Effector CD8-positive, alpha-beta T cell (primary cell): ENCODE measurements around the gene MCCC1.
"Not testable (repeated sequence)": the region's sequence is repeated elsewhere in the genome, so short reads cannot be mapped to it uniquely, and the experiment has no call there.

Experiments
- DNase-seq: peaks from one replicate; lab custom pipeline; 2025; lab: John Stamatoyannopoulos, UW

The MCCC1 gene

DNA sequence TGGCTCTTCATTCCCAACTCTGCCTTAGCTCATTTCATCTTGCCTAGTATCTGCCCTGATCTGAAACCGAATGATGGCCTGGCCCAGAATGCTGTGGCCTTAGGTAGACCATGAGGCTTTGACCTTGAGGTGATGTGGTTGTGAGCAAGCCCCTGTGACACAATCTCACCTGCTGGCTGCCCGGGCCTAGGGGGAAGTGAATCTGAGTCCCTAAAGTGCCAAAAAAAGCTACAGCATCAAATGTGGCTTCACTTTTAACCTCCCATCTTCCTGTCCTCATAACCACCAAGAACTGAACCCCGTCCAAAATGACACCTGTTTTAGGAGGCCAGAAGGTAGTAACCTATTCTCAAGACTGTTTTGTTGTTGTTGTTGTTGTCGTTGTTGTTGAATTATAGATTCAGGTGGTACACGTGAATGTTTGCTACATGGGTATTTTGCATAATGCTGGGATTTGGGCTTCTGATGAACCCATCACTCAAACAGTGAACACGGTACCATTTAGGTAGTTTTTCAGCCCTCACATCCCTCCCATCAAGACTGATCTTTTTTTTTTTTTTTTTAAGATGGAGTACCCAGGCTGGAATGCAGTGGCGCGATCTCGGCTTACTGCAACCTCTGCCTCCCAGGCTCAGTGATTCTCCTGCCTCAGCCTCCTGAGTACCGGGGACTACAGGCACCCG is 54.6 kb downstream of the MCCC1 start:
- DNase-seq, result no peak

DNA sequence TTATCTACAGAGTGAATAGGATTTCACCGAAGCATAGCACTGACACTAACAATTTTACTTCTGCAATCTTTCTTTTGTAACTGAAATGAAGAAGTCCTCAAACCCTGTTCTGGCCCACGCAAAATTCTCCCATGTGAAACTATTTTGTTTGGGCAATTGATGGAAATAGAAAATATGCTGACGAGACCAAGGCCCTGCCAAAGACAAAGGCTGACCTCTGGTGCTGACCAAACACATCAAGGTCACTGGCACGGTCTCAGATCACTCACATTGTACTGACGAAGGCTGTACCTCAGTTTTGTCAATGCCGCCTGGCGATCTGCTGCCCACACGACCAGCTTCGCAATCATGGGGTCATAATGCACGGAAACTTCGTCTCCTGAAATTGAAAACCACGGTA is 60.5 kb downstream of the MCCC1 start:
- no peak for DNase-seq

DNA sequence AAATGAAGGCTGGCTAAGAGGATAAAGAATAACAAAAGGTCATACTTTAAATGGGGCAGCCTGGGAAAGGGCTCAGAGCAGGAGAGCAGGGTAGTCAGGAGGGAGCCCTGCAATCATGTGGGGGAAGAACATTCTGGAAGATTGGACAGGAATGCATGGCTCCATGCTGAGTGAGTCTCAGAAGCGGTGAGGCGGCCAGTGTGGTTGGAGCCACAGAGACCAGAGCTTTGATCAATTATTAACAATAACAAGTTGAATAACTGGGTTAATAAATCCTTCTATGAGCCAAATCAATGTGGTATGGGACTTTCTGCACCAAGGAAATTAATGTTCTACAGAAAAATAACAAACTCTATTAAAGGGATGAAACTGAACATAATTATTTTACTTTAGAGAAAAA is 61.1 kb downstream of the MCCC1 start:
- no peak for DNase-seq

DNA sequence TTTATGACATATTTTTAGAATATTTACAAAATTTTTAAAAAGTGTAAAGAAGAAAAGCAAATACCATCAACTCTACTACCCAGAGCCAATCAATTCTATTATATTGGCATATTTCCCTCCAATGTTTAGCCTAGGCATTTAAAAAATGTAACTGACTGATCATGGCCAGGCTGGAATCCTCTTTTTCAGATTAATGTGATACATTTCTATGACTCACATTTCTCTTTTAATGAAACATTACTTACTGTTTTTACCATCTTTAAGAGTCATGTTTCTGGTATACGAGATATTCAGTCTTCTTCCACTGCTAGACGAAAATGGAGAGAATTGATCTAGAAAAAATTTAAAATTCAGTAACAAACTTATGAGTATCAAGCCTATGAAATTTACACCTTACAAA is 65.5 kb downstream of the MCCC1 start:
- no peak for DNase-seq

DNA sequence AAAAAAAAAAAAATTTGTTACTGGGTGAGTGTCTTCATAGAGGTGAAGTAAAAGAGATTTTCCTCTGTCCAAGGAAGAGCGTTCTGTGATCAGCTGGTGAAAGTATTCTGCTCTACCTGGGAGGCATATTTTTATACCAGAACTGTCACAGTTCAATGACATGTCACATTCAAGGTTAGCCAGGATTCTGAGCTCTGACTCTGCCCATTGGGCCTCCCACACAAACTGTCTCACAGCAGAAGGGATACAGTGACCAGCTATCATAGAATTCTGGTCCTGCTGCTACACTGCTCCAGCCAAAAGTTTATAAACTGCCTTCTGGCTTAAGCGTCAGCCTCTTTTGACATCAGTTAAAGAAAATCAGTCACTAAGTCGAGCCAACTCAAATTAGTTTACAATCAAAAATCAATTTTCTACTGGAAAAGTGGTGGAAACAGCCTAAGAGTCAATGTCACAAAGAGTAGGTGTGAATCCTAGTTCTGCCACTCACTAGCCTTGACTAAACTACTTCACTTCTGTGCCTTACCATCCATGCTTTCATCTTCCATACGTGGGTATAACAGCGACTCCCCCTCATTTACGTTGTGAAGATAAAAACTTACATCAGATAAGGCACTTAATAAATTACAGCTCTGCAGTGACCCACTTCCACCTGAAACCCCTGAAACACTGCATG is 66.3 kb downstream of the MCCC1 start:
- no peak for DNase-seq

DNA sequence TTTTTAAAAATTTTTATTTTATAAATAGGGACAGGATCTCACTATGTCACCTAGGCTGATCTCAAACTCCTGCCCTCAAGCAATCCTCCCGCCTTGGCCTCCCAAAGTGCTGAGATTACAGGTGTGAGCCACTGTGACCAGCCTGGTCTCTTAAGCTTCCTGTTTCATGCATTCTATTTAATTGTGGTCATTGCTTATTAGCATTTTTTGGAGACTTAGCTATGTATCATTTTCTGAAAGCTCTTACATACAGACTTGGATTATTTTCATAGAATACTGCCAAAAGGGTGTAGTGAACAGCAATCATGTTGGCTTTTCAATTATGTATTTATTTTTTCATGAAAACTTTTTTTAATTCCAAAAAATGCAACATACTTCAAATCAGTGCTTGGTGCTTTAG is 67.5 kb downstream of the MCCC1 start:
- DNase-seq, result no peak

DNA sequence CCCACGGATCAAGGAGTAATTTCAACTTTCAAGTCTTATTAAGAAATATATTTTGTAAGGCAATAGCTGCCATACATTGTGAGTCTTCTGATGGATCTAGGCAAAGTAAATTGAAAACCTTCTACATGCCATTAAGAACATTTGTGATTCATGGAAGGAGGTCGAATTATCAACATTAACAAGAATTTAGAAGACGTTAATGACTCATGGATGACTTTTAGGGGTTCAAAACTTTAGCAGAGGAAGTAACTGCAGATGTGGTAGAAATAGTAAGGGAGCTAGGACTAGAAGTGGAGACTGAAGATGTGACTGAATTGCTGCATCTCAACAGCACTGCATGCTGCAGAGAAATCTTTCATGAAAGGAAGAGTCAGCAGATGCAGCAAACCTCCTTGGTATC is 70.9 kb downstream of the MCCC1 start:
- DNase-seq, result no peak

DNA sequence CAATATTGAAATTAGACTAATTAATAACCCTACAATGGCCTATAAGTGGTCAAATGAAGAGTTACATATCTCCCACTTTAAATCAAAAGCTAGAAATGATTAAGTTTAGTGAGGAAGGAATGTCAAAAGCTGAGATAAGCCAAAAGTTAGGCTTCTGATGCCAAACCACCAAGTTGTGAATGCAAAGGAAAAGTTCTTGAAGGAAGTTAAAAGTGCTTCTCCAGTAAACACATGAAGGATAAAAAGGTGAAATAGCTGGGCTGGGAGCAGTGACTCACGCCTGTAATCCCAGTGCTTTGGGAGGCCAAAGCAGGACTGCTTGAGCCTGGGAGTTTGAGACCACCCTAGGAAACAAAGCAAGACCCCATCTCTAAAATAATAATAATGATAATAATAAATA is 72.0 kb downstream of the MCCC1 start:
- DNase-seq, result no peak

DNA sequence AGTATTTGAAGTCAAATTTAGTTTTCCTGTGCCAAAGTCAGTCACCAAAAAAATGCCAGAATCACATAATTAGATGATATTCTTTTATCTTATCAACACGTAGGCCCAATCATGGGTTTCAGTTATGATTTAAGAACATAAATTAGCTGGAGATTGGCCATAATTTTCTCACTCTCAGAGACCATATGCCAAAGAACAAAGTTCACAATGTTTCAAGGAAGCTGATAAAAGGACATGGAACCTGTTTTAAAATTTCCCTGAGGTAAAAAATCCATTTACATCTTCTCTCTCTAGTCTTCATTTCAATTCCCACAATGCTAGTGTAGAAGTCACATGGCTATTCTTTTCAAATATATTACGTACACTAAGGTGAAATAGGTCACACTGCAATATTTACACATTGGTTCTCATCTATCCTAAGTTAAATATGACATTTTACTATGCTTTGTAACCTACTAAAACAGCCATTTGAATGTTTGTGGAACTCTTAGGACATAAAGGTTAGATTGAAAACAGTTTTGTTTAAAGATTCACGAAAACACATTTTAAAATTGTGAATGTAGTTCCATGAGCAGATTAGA is 76.3 kb downstream of the MCCC1 start:
- DNase-seq, result no peak

DNA sequence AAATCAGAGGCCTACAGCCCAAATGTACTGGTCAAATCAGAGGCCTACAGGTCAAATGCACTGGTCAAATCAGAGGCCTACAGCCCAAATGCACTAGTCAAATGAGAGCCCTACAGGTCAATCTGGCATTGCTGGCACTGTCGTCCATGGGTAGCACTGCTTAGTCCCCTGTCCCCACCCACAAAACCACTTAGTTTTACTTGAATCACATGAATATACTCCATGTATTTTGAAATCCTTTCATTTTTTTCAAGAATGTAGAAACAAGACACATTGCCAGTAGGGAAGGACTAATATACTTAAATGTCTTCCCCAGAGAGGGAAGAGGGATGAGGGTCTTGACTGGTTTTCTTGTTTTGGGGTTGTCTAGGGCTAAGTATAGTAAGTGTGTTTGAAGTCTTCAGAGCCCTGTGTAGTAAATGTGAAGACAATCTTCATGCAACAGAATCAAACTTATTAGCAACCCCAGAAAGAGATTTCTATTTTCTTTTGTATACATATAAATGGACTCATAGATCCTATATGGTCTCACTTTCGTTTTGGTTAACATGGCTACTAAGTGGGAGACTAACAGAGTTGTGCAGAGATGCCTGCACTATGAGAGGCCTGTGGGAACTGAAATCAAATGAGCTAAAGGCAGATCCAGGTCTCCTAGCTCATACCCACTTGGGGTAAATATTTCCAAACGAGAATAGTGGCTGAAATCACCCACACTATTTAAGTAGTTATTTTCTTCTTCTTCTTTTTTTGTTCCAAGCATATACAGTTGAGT is 80.7 kb downstream of the MCCC1 start:
- DNase-seq, result no peak

DNA sequence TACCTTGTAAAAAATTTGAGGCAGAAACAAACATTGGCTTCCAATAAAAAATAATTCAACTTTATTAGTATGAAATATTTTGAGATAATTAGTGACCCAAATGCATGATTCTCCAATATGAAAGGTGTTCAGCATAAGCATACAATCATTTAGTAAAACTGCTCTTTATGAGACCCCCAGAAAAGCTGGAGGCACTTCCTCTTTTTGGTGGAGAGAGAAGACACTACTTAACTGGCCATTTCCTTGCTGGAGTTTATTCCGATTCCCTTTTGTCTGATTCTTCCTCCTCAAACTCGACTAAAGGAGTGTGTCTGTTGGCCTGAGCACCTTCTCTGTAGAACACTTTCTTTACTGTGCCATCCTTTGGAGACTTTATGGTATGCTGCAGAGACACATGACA is 84.1 kb downstream of the MCCC1 start:
- no peak for DNase-seq

DNA sequence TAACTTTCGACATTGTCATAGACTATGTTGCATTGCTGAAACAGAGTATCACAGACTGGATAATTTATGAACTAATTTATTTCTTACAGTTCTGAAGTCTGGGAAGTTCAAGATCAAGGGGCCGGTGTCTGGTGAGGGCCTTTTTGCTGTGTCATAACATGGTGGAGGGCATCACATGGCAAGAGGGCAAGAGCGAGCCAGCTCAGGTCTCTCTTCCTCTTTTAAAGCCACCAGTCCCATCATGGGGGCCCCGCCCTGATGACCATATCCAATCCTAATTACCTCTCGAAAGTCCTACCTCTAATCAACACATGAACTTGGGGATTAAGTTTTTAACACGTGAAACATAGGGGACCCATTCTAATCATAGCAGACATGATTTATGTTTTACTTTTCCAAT is 85.4 kb downstream of the MCCC1 start:
- DNase-seq, result no peak

DNA sequence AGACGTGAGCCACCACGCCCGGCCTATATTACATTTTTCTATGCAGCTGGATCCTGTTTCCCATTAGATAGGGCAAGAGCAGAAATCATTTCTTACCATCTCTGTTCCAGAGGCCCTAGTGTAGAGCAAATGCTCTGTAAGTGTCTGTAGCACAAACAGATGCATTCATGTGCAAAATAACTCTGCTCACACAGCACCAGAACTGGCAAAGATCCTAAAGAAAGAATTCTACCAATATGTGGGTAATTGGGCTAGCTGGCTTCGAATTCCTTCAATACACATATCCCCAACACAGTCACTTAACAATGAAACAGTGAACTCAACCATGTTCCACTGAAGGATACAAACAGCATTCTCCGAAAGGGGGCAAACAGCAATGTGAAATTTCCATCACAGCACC is 86.2 kb downstream of the MCCC1 start:
- DNase-seq, result no peak

DNA sequence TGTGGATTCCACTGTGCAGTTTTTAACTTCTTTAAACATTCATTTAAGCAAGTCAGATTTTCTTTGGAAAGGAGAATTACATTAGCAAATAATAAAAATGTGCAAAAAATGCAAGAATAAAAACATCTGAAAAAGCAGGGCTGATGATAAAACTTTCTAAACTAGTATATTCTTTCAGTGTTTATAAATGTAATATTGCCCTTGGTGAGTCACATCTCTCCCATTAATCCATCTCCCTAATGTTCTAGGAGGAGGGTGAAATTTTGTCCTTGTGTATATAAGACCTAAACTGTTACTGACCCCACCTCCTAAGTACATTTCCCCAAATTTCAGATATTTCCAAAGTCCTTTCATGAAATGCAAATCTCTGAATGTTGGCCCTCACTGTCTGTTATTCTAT is 90.5 kb downstream of the MCCC1 start:
- DNase-seq, result no peak

DNA sequence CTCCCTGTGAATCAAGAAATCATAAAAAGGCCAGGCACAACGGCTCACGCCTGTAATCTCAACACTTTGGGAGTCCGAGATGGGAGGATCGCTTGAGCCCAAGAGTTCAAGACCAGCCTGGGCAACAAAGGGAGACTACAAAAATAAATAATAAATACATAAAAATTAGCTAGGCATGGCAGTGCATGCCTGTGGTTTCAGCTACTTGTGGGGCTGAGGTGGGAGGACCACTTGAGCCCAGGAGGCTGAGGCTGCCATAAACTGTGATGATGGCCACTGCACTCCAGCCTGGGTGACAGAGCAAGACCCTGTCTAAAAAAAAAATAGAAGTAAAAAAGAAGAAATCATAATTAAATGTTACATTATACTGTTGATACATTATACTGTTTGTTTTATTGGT is 91.0 kb downstream of the MCCC1 start:
- DNase-seq, result no peak

DNA sequence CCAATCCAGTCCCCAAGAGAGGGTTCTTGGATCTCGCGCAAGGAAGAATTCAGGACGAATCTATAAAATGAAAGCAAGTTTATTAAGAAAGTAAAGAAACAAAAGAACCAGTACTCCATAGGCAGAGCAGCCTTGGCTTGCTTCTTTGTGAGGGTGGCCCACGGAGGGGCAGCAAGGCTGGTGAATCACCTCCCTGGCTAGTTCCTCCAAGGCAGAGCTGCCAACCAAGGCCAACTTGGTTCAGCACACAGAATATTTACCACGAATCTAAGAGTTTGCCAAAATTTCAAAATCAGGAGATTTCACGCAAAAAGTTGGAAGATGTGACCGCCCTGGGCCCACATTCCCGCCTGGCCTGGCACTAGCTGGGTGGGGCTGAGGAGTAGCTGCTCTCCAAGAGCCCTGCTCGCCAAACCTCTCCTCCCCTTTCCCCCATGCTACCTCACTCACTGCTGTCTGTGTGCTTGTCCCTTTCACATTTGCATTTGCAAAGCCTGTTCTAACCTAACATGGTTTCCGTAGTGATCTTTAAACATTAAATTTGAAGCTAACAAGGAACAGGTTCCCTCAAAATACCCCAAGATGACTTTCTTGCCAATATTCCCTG is 92.8 kb downstream of the MCCC1 start:
- no peak for DNase-seq

DNA sequence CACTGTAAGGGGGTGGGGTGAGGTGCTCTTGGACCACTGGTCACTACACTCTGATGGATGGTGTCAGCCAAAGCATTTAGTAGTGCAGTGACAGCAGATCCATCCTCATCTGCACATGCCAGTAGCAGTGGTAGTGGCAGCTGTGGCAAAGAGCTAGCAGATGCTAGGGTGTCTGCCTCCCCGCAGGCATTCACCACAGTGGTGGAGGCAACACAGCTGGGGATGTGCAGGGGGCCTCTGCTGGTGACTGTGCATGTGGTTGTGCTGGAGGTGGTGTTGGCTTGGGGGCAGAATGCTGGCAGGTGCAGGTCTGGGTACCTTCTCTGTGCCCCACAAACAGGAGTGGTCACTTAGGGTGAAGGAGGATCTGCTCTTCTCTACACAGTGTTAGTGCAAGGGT is 99.5 kb downstream of the MCCC1 start:
- no peak for DNase-seq

DNA sequence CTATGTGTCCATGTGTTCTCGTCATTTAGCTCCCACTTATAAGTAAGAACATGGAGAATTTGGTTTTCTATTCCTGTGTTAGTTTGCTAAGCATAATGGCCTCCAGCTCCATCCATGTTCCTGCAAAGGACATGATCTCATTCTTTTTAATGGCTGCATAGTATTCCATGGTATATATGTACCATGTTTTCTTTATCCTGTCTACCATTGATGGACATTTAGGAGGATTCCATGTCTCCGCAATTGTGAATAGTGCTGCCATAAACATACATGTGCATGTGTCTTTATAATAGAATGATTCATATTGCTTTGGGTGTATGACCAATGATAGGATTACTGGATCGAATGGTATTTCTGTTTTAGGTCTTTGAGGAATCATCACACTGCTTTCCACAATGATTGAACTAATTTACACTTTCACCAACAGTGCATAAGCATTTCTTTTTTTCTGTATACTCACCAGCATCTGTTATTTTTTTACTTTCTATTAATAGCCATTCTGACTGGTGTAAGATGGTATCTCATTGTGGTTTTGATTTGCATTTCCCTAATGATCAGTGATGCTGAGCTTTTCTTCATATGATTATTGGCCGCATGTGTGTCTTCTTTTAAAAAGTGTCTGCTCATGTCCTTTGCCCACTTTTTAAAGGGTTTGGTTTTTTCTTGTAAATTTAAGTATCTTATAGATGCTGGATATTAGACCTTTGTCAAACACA is 105.7 kb downstream of the MCCC1 start:
- not testable (repeated sequence) for DNase-seq

DNA sequence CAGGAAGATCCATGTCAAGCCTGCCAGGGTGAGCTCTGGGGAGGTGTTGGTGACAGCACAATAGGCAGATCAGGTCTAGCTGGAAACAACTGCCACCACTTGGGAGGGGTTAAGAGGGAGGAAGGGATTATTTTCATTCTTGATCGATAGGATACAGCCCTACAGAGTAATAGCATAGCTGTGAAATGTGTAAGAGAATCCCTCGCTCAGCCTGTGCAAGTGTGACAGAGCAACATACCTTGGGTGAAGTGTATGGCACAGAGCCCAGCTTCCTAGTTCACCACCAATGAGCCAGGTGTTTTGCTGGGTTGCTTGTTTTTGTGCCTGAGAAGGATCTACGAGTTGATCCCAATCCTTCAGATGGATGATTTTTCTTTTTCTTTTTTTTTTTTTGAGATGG is 109.7 kb downstream of the MCCC1 start:
- no peak for DNase-seq

DNA sequence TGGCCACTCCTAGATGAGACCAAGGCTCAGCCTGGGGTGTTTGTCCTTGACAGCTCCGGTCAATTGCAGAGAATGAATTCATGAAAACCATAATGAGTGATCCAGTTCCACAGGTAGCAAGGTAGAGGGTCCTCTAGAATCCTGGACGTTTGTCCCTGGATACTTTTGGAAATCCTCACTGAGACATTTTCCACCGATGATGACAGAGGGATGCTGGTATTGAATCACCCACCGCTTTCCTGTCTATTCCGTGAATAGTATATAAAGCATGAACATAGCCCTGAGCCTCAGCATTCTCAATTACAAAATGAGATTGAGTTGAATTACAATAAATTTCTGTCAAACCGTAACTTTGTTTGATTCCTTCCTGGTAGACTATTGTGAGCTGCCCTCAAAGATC is 113.3 kb downstream of the MCCC1 start:
- no peak for DNase-seq

DNA sequence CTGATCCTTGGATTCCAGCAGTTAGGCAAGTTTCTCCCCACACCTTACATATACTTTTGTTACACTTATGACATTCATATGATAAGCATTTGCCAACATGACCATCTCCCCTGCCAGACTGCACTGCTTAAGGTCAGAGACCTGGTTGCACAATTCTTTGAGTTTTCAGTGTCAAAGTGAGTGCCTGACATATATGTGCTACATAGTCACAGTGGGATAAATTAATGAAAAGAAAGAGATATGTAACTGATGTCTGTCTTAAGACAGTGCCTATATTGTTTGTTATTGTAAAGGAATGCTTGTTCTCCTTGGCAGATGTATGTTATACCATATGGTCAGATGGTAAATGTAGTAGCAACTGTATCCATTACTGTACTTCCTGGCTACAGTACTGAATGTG is 115.4 kb downstream of the MCCC1 start:
- no peak for DNase-seq

DNA sequence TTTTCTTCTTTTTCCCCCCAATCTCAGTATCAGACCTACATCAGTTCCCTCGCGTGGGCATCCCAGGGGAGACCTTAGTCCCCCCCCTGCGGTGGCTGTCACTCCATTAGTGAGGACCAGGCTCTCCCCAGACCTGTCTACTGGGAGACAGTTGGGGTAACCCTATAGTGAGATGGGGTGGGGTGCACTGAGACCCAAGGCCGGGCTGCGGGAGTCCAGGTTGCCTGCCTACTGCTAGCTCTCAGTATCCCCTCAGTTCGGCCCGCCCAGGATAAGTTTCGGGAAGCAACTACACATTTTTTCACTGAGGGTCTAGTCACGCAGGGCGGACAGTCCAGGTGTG is 118.3 kb downstream of the MCCC1 start:
- no peak for DNase-seq
